Erythroblast (primary cell): ENCODE measurements around the gene UBL4A.

Experiments used
- GATA1 ChIP-seq: IDR thresholded peaks from 2 replicates; pipeline ENCODE4 v1.6.1; 2011; ENCODE audit warnings: low read depth, mild to moderate bottlenecking, control low read depth, low read length, moderate library complexity
- POLR2A ChIP-seq: IDR thresholded peaks from 2 replicates; pipeline ENCODE4 v1.6.1; 2011; ENCODE audit warnings: mild to moderate bottlenecking, low read length

- TF ChIP-seq POLR2A (no peak), GATA1 (no peak)
Measured at GRCh38 chrX:154443479-154443910, 42.9 kb downstream of the UBL4A start.
